B cell (primary cell): ENCODE data around the gene CFAP161. TPM values are rescaled to one million over a fixed set of nuclear protein-coding genes. Genes with fewer than 3 reads are reported as not detected.

ENCODE experiments used
- ATAC-seq: fragments of 200-7000 bp; cut with Tn5 transposase; one replicate; pipeline ENCODE4 v1.10.0; 2021; ENCODE audit warnings: low read depth, mild to moderate bottlenecking, moderate number of reproducible peaks, moderate library complexity
- CTCF ChIA-PET: fragments of 350-600 bp; sonication (Branson Sonifier 250); formaldehyde crosslinking; loops from one replicate; lab custom pipeline; 2021; ENCODE audit warnings: antibody characterized with exemption, inconsistent platforms; lab: Charles Lee
- POLR2A ChIA-PET: fragments of 350-600 bp; sonication (Branson Sonifier 250); formaldehyde crosslinking; loops from one replicate; lab custom pipeline; 2021; ENCODE audit warnings: antibody characterized with exemption; lab: Charles Lee
- DNase-seq: peaks from one replicate; pipeline ENCODE4 v3.0.0; 2013
- H2AFZ ChIP-seq: 2 replicates; pipeline ENCODE4 v1.6.1; 2012; ENCODE audit warnings: mild to moderate bottlenecking, low read depth, low read length; ENCODE audit not compliant: insufficient read depth, poor library complexity, severe bottlenecking
- H3K27ac ChIP-seq, 2 donors: 1 replicate in 1 of 2; 2 replicates in 1 of 2; pipeline ENCODE4 v1.5.1; 2012 to 2013; ENCODE audit warnings: low read length in 2 of 2, mild to moderate bottlenecking in 2 of 2, moderate library complexity in 1 of 2
- H3K27me3 ChIP-seq, 4 experiments: fragments of 200-600 bp in 1 of 4; sonication (generic) in 1 of 4; replicated peaks in 1 of 4; 1 replicate in 2 of 4; 2 replicates in 2 of 4; pipeline versions ENCODE4 v1.6.1 to v1.7.0; 2013 to 2016; ENCODE audit warnings: low read length in 3 of 4, mild to moderate bottlenecking in 2 of 4, mixed read lengths in 1 of 4, moderate library complexity in 1 of 4; ENCODE audit not compliant: insufficient read depth in 4 of 4, control insufficient read depth in 3 of 4; ENCODE audit errors: control extremely low read depth in 1 of 4
- H3K36me3 ChIP-seq, 2 experiments: replicated peaks in 1 of 2; 1 replicate in 1 of 2; 2 replicates in 1 of 2; pipeline versions ENCODE4 v1.6.1 to v1.7.1; 2013; ENCODE audit warnings: low read length in 1 of 2; ENCODE audit not compliant: insufficient read depth in 2 of 2, control insufficient read depth in 1 of 2; ENCODE audit errors: control extremely low read depth in 1 of 2, extremely low read depth in 1 of 2
- H3K4me1 ChIP-seq, 2 donors: fragments of 200-600 bp in 1 of 2; sonication (generic) in 1 of 2; 1 replicate in 1 of 2; 2 replicates in 1 of 2; pipeline versions ENCODE4 v1.5.1 to v1.6.1; 2013 to 2017; ENCODE audit warnings: low read length in 2 of 2; ENCODE audit not compliant: control insufficient read depth in 2 of 2, insufficient read depth in 2 of 2
- H3K4me2 ChIP-seq: replicated peaks from 2 replicates; pipeline ENCODE3; 2012; ENCODE audit warnings: mild to moderate bottlenecking, low read depth, low read length; ENCODE audit not compliant: poor library complexity, severe bottlenecking
- H3K4me3 ChIP-seq, 5 experiments: fragments of 200-600 bp in 1 of 5; sonication (generic) in 1 of 5; 1 replicate in 3 of 5; 2 replicates in 2 of 5; pipeline versions ENCODE4 v1.5.1 to v1.7.0; 2011 to 2016; ENCODE audit warnings: low read length in 4 of 5, mild to moderate bottlenecking in 4 of 5, low read depth in 2 of 5, control low read depth in 1 of 5, moderate library complexity in 1 of 5; ENCODE audit not compliant: insufficient read depth in 1 of 5; ENCODE audit errors: control extremely low read depth in 1 of 5, extremely low read depth in 1 of 5
- H3K79me2 ChIP-seq: fragments of 200-600 bp; sonication (generic); one replicate; pipeline ENCODE4 v1.6.0; 2016; ENCODE audit warnings: low read length; ENCODE audit not compliant: control insufficient read depth, insufficient read depth
- H3K9ac ChIP-seq: fragments of 200-600 bp; sonication (generic); 2 replicates; pipeline ENCODE4 v1.6.1; 2017; ENCODE audit warnings: mild to moderate bottlenecking, low read length, moderate library complexity
- H3K9me3 ChIP-seq, 3 donors: one replicate each; pipeline versions ENCODE4 v1.6.1 to v1.7.1; 2013; ENCODE audit warnings: low read length in 2 of 3; ENCODE audit not compliant: control insufficient read depth in 2 of 3, insufficient read depth in 1 of 3; ENCODE audit errors: control extremely low read depth in 1 of 3
- H4K20me1 ChIP-seq: 2 replicates; pipeline ENCODE4 v1.6.0; 2012; ENCODE audit warnings: mild to moderate bottlenecking, low read length; ENCODE audit not compliant: insufficient read depth, control insufficient read depth, poor library complexity, severe bottlenecking
- H3K27ac Mint-ChIP-seq: one replicate; pipeline ENCODE4 v1.8.0; 2021; ENCODE audit warnings: mixed read lengths
- H3K27me3 Mint-ChIP-seq: one replicate; pipeline ENCODE4 v1.8.0; 2021; ENCODE audit warnings: mixed read lengths
- H3K4me1 Mint-ChIP-seq: one replicate; pipeline ENCODE4 v1.8.0; 2021; ENCODE audit warnings: mixed read lengths
- H3K4me3 Mint-ChIP-seq: one replicate; pipeline ENCODE4 v1.8.0; 2021; ENCODE audit warnings: mixed read lengths
- H3K9me3 Mint-ChIP-seq: one replicate; pipeline ENCODE4 v1.8.0; 2022; ENCODE audit warnings: mixed read lengths; ENCODE audit not compliant: insufficient read depth
- EZH2 ChIP-seq: IDR thresholded peaks from 2 replicates; pipeline ENCODE4 v1.6.1; 2012; ENCODE audit warnings: borderline replicate concordance, low read depth, mild to moderate bottlenecking, moderate library complexity, low read length; ENCODE audit not compliant: insufficient read depth, poor library complexity, severe bottlenecking
- WGBS: methylation state at CpG from one replicate; pipeline ENCODE4 v1.1.5; 2013; ENCODE audit warnings: missing lambda C conversion rate; ENCODE audit not compliant: insufficient coverage; 5-methylcytosine and 5-hydroxymethylcytosine counted together
- intact Hi-C: fragments of 100-400 bp; cut with micrococcal nuclease; formaldehyde crosslinking; loops from one replicate; pipeline ENCODE4 v1.10.0; 2022
- polyA plus RNA-seq: library from polyadenylated mRNA; depleted of rRNA; stranded (reverse); fragments of >200 nt; gene quantifications from 2 replicates; pipeline ENCODE4 v1.2.3, GENCODE V29; 2012
- total RNA-seq, 2 donors: library from RNA; stranded (reverse); fragments of 120-200 nt in 1 of 2; gene quantifications; 1 replicate in 1 of 2; 2 replicates in 1 of 2; pipeline versions ENCODE4 v1.2.3 to v1.2.4, GENCODE V29; 2013 to 2022
- TF ChIP-seq, protein P1 (sequence below): fragments of 200-600 bp; IDR thresholded peaks from one replicate; pipeline ENCODE4 v1.8.0; 2022; ENCODE audit warnings: antibody characterized with exemption, mild to moderate bottlenecking

The CFAP161 gene
- total and polyA plus RNA-seq, 2 donors (not counting 1 experiment from before 2014, with no cell fraction given): not detected

DNA sequence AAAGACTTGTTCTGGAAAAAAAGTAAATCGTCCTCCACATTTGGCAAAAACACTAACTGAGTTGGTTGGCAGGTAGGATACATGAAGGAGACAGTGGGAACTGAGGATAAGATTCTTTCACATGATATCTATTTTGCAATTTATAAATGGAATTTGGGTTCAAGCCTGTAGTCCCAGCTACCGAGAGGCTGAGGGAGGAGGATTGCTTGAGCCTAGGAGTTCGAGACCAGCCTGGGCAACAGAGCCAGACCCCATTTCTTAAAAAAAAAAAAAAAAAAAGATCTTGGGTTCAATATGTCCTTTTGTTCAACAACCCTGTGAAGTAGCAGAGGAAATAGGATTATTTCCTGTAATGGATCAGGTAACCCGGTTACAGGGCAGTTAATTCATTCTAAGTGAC is 35.7 kb upstream of the CFAP161 start:
- Histone ChIP-seq H3K4me3 (no peak overlapping the region), H3K36me3 (no peaks in the 10 kb centered on the region), H2AFZ (no peak overlapping the region), H3K27ac (no peak overlapping the region), H3K9ac (no peak overlapping the region), H3K79me2 (no peaks in the 10 kb centered on the region), H3K27me3 (peaks cover 0 to 37% (median 15%) of the 10 kb centered on the region in 4 experiments), H3K4me2 (no peak overlapping the region), H3K4me1 (no peaks in the 10 kb centered on the region), H3K9me3 (peaks cover 0 to 3% (median 0%) of the 10 kb centered on the region in 3 donors), H4K20me1 (no peaks in the 10 kb centered on the region)
- no peaks in the 10 kb centered on the region for H3K9me3 Mint-ChIP-seq
- H3K4me1 Mint-ChIP-seq: no peaks in the 10 kb centered on the region
- POLR2A ChIA-PET: no interaction called here
- CTCF ChIA-PET: interaction anchor here (0.7 to 2.3 kb wide), 2 partner anchors 10 to 97 kb away, joined by 3 to 6 read pairs; no protein-coding TSS in a partner anchor
- H3K4me3 Mint-ChIP-seq: no peak overlapping the region
- H3K27ac Mint-ChIP-seq: no peak overlapping the region
- WGBS: no CpG with 5 or more reads among the region's 4 CpGs
- H3K27me3 Mint-ChIP-seq: peaks cover 53% of the 10 kb centered on the region
- TF ChIP-seq, protein P1, sequence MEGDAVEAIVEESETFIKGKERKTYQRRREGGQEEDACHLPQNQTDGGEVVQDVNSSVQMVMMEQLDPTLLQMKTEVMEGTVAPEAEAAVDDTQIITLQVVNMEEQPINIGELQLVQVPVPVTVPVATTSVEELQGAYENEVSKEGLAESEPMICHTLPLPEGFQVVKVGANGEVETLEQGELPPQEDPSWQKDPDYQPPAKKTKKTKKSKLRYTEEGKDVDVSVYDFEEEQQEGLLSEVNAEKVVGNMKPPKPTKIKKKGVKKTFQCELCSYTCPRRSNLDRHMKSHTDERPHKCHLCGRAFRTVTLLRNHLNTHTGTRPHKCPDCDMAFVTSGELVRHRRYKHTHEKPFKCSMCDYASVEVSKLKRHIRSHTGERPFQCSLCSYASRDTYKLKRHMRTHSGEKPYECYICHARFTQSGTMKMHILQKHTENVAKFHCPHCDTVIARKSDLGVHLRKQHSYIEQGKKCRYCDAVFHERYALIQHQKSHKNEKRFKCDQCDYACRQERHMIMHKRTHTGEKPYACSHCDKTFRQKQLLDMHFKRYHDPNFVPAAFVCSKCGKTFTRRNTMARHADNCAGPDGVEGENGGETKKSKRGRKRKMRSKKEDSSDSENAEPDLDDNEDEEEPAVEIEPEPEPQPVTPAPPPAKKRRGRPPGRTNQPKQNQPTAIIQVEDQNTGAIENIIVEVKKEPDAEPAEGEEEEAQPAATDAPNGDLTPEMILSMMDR: no peak
- no peak for TF ChIP-seq EZH2
- ATAC-seq: no peak
- no peak for DNase-seq
- intact Hi-C loops: no loop called here

DNA sequence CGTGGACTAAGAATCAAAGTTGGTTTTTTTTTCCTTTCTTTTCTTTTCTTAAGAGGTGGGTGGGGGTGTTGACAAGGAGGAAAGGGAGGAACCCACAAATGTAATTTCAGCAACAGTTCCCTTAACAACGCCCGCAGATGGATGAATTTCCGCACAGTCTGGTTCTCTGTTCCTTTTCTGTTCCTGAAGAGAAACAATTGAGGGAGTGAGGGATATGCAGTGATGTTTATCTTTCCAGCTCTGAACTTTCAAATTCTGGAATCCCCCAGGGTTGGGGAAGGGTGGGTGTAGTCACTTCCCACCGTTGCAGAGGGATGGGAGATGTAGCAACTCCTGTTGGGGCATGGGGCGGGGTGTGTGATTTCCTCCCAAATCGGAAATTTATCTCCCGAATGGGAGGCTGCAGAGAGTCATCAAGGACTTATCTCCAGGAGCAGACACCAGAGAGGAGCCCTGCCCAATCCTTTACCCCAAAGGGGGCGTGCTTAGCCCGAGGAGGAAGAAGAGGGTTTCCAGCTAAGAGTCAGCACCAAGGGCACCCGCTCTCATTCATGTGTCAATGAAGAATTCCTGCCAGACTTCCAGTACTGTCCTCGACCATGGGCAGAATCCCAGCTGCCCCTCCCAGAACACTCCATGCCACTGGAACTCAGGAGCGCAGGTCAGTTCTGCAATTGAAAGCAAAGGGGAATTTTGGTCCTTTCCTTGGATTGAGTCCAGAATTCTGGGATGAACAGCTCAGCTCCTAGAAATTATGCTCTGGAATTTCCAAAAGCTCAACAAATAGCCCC is 35.0 kb upstream of the CFAP161 start:
- Histone ChIP-seq H4K20me1 (no peaks in the 10 kb centered on the region), H3K79me2 (no peaks in the 10 kb centered on the region), H3K9ac (no peak overlapping the region), H3K27me3 (peaks cover 0 to 32% (median 15%) of the 10 kb centered on the region in 4 experiments), H3K36me3 (no peaks in the 10 kb centered on the region), H2AFZ (no peak overlapping the region), H3K4me2 (no peak overlapping the region), H3K9me3 (peaks cover 0 to under 1% (median 0%) of the 10 kb centered on the region in 3 donors), H3K4me1 (no peaks in the 10 kb centered on the region), H3K4me3 (no peak overlapping the region), H3K27ac (no peak overlapping the region)
- WGBS: 14% methylated on average over 6 of the region's 13 CpGs
- Mint-ChIP-seq H3K27ac (no peak overlapping the region), H3K4me3 (no peak overlapping the region), H3K27me3 (peaks cover 49% of the 10 kb centered on the region), H3K9me3 (no peaks in the 10 kb centered on the region), H3K4me1 (no peaks in the 10 kb centered on the region)
- DNase-seq (no peak), ATAC-seq (no peak)
- ChIA-PET CTCF (interaction anchor here (0.7 to 2.3 kb wide), 3 partner anchors 9 to 167 kb away, joined by 3 to 6 read pairs (median 4); no protein-coding TSS in a partner anchor), POLR2A (no interaction called here)
- intact Hi-C loops: no loop called here
- TF ChIP-seq, protein P1: no peak
- TF ChIP-seq EZH2: no peak
